Measurements from ENCODE around the gene CMYA5.

CMYA5 gene

DNA sequence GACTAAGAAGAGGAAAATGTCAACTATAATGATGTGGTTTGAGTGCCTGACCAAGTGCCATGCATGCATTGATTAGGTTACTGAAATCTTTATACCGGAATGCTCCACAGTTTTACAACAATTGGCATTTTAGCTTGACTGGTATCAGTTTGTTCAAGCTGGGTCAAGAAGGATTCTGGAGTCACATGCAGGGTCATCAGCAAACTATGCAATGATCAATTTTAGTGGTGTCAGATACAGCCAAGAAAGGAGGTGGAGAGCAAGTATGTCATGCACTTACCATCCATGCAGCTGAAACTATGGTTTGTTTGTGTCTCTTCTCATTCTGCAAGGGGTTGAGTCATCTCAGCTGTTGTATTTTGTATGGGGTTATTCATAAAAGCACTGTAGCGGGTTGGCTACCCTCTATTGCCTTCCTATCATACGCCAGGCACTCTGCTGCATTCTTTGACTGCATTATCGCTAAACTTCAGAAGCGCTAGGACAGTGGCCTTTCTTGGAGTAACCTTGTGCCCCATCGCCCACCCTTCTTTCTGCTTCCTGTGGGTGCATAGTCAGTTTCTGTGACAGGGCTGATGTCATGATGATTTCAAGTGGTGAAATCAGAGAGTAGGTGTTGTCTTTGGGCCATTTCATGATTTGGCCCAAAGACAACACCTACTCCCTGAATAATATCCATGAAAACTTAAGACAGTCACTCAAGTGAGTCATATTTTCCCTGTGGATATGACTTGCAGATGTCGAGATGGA, 156.0 kb downstream of the CMYA5 start:
- no peak overlapping the region for H3K9ac ChIP-seq (ENCODE audit: low read length)
- H3K27ac ChIP-seq (ENCODE audit: low read length): no peak overlapping the region
- H3K9me3 ChIP-seq (ENCODE audit: insufficient read depth, low read length): no peaks in the 10 kb centered on the region
- no peaks in the 10 kb centered on the region for H4K20me1 ChIP-seq (ENCODE audit: insufficient read depth, low read length)
- H3K27me3 ChIP-seq (ENCODE audit: low read depth, low read length): no peaks in the 10 kb centered on the region
- H2AFZ ChIP-seq (ENCODE audit: low read depth, low read length): no peak overlapping the region
- H3K4me3 ChIP-seq (ENCODE audit: low read length): no peak overlapping the region
- no peaks in the 10 kb centered on the region for H3K36me3 ChIP-seq (replicated peaks; ENCODE audit: low read depth, low read length)
- H3K79me2 ChIP-seq (ENCODE audit: low read length): no peaks in the 10 kb centered on the region
- no peaks in the 10 kb centered on the region for H3K4me1 ChIP-seq (ENCODE audit: low read length)
- TF ChIP-seq, protein P1, sequence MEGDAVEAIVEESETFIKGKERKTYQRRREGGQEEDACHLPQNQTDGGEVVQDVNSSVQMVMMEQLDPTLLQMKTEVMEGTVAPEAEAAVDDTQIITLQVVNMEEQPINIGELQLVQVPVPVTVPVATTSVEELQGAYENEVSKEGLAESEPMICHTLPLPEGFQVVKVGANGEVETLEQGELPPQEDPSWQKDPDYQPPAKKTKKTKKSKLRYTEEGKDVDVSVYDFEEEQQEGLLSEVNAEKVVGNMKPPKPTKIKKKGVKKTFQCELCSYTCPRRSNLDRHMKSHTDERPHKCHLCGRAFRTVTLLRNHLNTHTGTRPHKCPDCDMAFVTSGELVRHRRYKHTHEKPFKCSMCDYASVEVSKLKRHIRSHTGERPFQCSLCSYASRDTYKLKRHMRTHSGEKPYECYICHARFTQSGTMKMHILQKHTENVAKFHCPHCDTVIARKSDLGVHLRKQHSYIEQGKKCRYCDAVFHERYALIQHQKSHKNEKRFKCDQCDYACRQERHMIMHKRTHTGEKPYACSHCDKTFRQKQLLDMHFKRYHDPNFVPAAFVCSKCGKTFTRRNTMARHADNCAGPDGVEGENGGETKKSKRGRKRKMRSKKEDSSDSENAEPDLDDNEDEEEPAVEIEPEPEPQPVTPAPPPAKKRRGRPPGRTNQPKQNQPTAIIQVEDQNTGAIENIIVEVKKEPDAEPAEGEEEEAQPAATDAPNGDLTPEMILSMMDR (IDR thresholded peaks at IDR 0.05; ENCODE audit: low read depth, low read length): no peak
- no peak for TF ChIP-seq EZH2phosphoT487 (IDR thresholded peaks at IDR 0.05; ENCODE audit: low read depth)
- H3K4me2 ChIP-seq (ENCODE audit: low read length): no peak overlapping the region

- Histone ChIP-seq H4K20me1 (ENCODE audit: insufficient read depth, low read length) (no peaks in the 10 kb centered on the region), H3K36me3 (replicated peaks; ENCODE audit: low read depth, low read length) (no peaks in the 10 kb centered on the region), H3K27me3 (ENCODE audit: low read depth, low read length) (no peaks in the 10 kb centered on the region), H3K9me3 (ENCODE audit: insufficient read depth, low read length) (no peaks in the 10 kb centered on the region), H3K4me2 (ENCODE audit: low read length) (no peak overlapping the region), H3K4me1 (ENCODE audit: low read length) (no peaks in the 10 kb centered on the region), H3K4me3 (ENCODE audit: low read length) (no peak overlapping the region), H3K27ac (ENCODE audit: low read length) (no peak overlapping the region), H2AFZ (ENCODE audit: low read depth, low read length) (no peak overlapping the region), H3K9ac (ENCODE audit: low read length) (no peak overlapping the region), H3K79me2 (ENCODE audit: low read length) (no peaks in the 10 kb centered on the region)
- no peak for TF ChIP-seq EZH2phosphoT487 (IDR thresholded peaks at IDR 0.05; ENCODE audit: low read depth)
- TF ChIP-seq, protein P1 (IDR thresholded peaks at IDR 0.05; ENCODE audit: low read depth, low read length): no peak
These were observed 156.5 kb downstream of the CMYA5 start for GRCh38 chr5:79846198-79846521.

DNA sequence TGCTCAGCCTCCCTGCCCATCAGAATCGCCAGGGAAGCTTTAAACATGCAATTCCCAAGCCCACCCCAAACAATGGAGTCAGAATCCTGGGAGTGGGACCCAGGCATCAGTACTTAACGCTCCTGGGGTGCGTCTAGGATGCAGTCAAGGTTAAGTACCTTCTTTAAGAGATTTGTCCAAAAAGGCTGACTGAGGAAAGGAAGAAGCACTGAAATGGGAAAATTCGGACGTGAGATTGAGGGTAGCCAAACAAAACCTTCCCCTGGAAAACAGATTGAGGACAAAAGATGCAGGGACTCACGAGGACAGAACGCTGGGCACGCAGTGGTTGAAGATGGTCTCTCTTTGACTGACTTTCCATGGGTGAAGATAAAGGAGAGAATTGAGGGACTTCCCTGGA, 157.9 kb downstream of the CMYA5 start:
- Histone ChIP-seq H3K27ac (ENCODE audit: low read length) (no peak overlapping the region), H3K79me2 (ENCODE audit: low read length) (no peaks in the 10 kb centered on the region), H4K20me1 (ENCODE audit: insufficient read depth, low read length) (no peaks in the 10 kb centered on the region), H3K9ac (ENCODE audit: low read length) (no peak overlapping the region), H3K4me1 (ENCODE audit: low read length) (no peaks in the 10 kb centered on the region), H3K27me3 (ENCODE audit: low read depth, low read length) (0 out of 2 replicates have a peak, but pooled peaks cover 3% of the 10 kb centered on the region), H3K9me3 (ENCODE audit: insufficient read depth, low read length) (no peaks in the 10 kb centered on the region), H3K4me2 (ENCODE audit: low read length) (no peak overlapping the region), H3K4me3 (ENCODE audit: low read length) (no peak overlapping the region), H2AFZ (ENCODE audit: low read depth, low read length) (no peak overlapping the region), H3K36me3 (replicated peaks; ENCODE audit: low read depth, low read length) (no peaks in the 10 kb centered on the region)
- no peak for TF ChIP-seq EZH2phosphoT487 (IDR thresholded peaks at IDR 0.05; ENCODE audit: low read depth)
- TF ChIP-seq, protein P1 (IDR thresholded peaks at IDR 0.05; ENCODE audit: low read depth, low read length): no peak

DNA sequence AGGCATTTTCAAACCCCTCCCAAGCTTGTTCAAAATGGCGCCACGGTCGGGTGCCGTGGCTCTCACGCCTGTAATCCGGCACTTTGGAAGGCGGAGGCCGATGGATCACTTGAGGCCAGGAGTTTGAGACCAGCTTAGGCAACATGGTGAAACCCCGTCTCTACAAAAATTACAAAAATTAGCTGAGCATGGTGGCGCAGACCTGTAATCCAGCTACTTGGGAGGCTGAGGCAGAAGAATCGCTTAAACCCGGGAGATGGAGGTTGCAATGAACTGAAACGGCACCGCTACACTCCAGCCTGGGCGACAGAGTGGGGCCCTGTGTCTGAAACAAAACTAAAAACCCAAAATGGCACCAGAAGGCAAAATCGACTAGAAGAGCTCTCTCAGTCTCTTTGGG, 159.4 kb downstream of the CMYA5 start:
- Histone ChIP-seq H3K9ac (ENCODE audit: low read length) (no peak overlapping the region), H3K36me3 (replicated peaks; ENCODE audit: low read depth, low read length) (no peaks in the 10 kb centered on the region), H3K79me2 (ENCODE audit: low read length) (no peaks in the 10 kb centered on the region), H3K4me3 (ENCODE audit: low read length) (no peak overlapping the region), H3K27me3 (ENCODE audit: low read depth, low read length) (0 out of 2 replicates have a peak, but pooled peaks cover 5% of the 10 kb centered on the region), H4K20me1 (ENCODE audit: insufficient read depth, low read length) (no peaks in the 10 kb centered on the region), H3K27ac (ENCODE audit: low read length) (no peak overlapping the region), H3K4me1 (ENCODE audit: low read length) (no peaks in the 10 kb centered on the region), H3K9me3 (ENCODE audit: insufficient read depth, low read length) (no peaks in the 10 kb centered on the region), H2AFZ (ENCODE audit: low read depth, low read length) (no peak overlapping the region), H3K4me2 (ENCODE audit: low read length) (no peak overlapping the region)
- TF ChIP-seq EZH2phosphoT487 (IDR thresholded peaks at IDR 0.05; ENCODE audit: low read depth): no peak
- TF ChIP-seq, protein P1 (IDR thresholded peaks at IDR 0.05; ENCODE audit: low read depth, low read length): no peak
